ENCODE results near the gene PLCH2.

Gene PLCH2

DNA sequence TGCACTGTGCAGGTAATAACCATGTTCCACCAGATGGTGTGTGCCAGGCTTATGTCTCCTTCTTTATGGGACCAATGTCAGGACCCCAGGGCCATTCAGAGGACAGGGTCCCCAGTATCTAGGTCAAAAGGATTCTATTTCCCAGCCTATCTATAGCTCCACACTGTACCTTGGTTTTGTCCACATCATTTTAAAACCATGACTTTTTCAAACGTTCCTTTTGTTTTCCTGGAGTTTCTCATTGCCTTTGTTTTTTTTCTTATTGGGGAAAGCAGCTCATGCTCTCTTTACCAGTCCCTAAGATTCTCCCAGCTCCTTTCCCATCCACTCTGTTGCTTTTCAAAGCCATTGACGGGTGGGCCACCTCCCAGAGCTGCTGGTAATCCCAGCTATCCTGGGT lies 12.6 kb downstream of the PLCH2 start:
- Mint-ChIP-seq H3K9me3 (peaks cover 14% of the 10 kb centered on the region), H3K36me3 (ENCODE audit: low read depth) (no peaks in the 10 kb centered on the region), H3K27me3 (no peaks in the 10 kb centered on the region), H3K4me3 (no peak overlapping the region), H3K27ac (no peak overlapping the region), H3K4me1 (ENCODE audit: low read depth) (peaks cover 11% of the 10 kb centered on the region)

DNA sequence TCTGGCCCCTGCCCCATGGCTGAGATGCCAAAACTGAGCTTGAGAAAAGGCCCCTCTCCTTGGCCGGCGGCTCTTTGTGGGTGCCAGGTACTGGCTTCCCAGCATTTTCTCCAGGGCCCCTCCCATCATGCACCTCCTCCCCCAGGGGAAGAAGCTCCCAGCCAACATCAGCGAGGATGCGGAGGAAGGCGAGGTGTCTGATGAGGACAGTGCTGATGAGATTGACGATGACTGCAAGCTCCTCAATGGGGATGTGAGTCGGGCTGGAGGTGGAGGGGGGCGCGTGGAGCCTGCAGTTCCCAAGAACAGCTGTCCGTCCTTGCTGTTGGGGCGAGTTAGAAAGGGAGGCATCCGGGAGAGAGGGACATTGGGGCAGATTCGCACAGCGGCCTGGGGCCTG lies 13.5 kb downstream of the PLCH2 start:
- H3K27ac Mint-ChIP-seq: no peak overlapping the region
- H3K27me3 Mint-ChIP-seq: no peaks in the 10 kb centered on the region

DNA sequence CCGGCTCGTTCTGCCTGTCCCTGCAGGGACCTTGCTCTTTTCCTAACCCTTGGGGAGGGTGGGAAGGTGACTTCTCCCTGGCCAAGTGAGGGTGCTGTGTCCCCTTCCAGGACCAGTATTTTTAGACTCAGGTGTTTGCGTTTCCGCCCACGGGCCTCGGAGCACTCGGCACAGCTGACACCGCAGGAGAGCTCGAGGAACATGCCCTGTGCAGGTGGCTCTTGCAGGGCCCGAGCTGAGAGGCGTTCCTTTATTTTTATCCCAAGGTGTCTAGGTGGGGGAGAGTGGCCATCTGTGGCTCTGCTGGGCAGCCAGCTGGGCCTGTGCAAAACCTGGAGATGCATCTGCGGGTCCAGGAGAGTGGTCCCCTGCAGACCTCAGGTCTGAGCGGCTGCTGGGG lies 16.0 kb downstream of the PLCH2 start:
- no peak overlapping the region for H3K4me3 Mint-ChIP-seq
- H3K9me3 Mint-ChIP-seq: peaks cover 14% of the 10 kb centered on the region
- H3K4me1 Mint-ChIP-seq (ENCODE audit: low read depth): peaks cover 23% of the 10 kb centered on the region
- no peak overlapping the region for H3K27ac Mint-ChIP-seq
- no peaks in the 10 kb centered on the region for H3K36me3 Mint-ChIP-seq (ENCODE audit: low read depth)
- no peaks in the 10 kb centered on the region for H3K27me3 Mint-ChIP-seq

More for the DNA sequence above, 13.5 kb downstream of the PLCH2 start:
- H3K4me1 Mint-ChIP-seq (ENCODE audit: low read depth): peaks cover 17% of the 10 kb centered on the region
- H3K36me3 Mint-ChIP-seq (ENCODE audit: low read depth): no peaks in the 10 kb centered on the region
- no peak overlapping the region for H3K4me3 Mint-ChIP-seq
- peaks cover 14% of the 10 kb centered on the region for H3K9me3 Mint-ChIP-seq

GRCh38 chr1:2493218-2493617 lies 17.1 kb downstream of the PLCH2 start:
- H3K4me3 Mint-ChIP-seq: no peak overlapping the region

DNA sequence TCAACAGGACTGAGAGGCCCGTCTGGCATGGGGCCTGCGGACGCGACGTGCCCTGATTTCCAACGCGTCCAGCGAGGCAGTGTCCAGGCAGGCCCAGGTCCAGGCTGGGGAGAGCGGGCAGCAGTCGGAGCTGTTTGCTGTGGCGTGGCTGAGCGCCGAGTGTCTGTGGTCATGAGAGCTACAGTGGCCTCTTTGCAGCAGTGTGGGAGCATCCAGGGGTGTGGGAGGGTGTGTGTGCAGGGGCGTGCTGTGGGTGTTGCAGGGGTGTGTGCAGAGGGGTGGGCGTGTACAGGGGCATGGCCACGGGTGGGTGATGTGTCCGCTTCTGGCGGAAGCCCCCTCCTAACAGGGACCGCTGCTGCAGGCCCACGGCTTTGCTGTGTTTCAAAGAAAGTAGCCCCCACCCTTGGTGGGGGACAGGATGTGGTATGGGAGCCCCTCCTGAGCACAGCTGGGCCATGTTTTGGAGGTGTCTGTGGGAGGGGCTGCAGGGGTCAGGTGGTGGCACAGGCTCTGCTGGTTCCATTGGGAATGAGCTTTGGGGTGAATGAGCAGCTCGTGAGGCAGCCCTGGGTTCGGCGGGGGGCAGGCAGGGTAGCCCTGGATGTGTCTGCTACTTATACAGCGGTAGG lies 17.7 kb downstream of the PLCH2 start:
- H3K4me1 Mint-ChIP-seq (ENCODE audit: low read depth): peaks cover 23% of the 10 kb centered on the region
- no peak overlapping the region for H3K4me3 Mint-ChIP-seq
- H3K27ac Mint-ChIP-seq: no peak overlapping the region

More at GRCh38 chr1:2493218-2493617, 17.1 kb downstream of the PLCH2 start:
- H3K36me3 Mint-ChIP-seq (ENCODE audit: low read depth): no peaks in the 10 kb centered on the region
- H3K9me3 Mint-ChIP-seq: peaks cover 9% of the 10 kb centered on the region
- H3K4me1 Mint-ChIP-seq (ENCODE audit: low read depth): peaks cover 23% of the 10 kb centered on the region
- H3K27ac Mint-ChIP-seq: no peak overlapping the region
- no peaks in the 10 kb centered on the region for H3K27me3 Mint-ChIP-seq

GRCh38 chr1:2494323-2494693 lies 18.2 kb downstream of the PLCH2 start:
- Mint-ChIP-seq H3K4me3 (no peak overlapping the region), H3K36me3 (ENCODE audit: low read depth) (no peaks in the 10 kb centered on the region), H3K27me3 (no peaks in the 10 kb centered on the region), H3K27ac (no peak overlapping the region), H3K9me3 (no peaks in the 10 kb centered on the region), H3K4me1 (ENCODE audit: low read depth) (peaks cover 27% of the 10 kb centered on the region)

More for the DNA sequence above, 17.7 kb downstream of the PLCH2 start:
- Mint-ChIP-seq H3K9me3 (peaks cover 4% of the 10 kb centered on the region), H3K36me3 (ENCODE audit: low read depth) (no peaks in the 10 kb centered on the region), H3K27me3 (no peaks in the 10 kb centered on the region)

GRCh38 chr1:2495026-2495425 lies 18.9 kb downstream of the PLCH2 start:
- no peaks in the 10 kb centered on the region for H3K27me3 Mint-ChIP-seq
- H3K4me3 Mint-ChIP-seq: no peak overlapping the region
- peaks cover 34% of the 10 kb centered on the region for H3K4me1 Mint-ChIP-seq (ENCODE audit: low read depth)
- H3K9me3 Mint-ChIP-seq: no peaks in the 10 kb centered on the region
- no peaks in the 10 kb centered on the region for H3K36me3 Mint-ChIP-seq (ENCODE audit: low read depth)
- no peak overlapping the region for H3K27ac Mint-ChIP-seq

DNA sequence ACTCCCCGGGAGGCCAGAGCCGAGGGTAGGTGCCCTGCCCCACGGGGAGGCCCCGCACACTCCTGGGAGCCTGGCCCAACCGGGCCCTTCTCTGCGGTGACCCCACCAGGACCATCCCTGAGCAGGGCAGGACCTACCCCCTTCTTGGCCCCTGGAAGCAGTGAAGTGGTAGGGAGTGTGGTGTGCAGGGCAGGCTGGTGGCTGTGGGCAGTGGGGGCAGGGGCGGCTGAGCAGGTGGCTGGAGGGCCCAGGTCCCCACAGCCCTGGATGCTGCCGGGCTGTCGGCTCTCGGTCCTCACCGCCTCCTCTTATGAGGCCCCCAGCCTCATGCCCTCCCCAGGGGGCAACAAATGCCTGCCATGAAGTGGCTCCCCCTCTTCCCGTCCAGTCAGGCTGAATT lies 19.5 kb downstream of the PLCH2 start:
- Mint-ChIP-seq H3K36me3 (ENCODE audit: low read depth) (no peaks in the 10 kb centered on the region), H3K4me1 (ENCODE audit: low read depth) (peaks cover 39% of the 10 kb centered on the region), H3K27me3 (no peaks in the 10 kb centered on the region), H3K4me3 (no peak overlapping the region), H3K9me3 (no peaks in the 10 kb centered on the region), H3K27ac (no peak overlapping the region)

- H3K9me3 Mint-ChIP-seq: no peaks in the 10 kb centered on the region
- no peaks in the 10 kb centered on the region for H3K36me3 Mint-ChIP-seq (ENCODE audit: low read depth)
- peaks cover 39% of the 10 kb centered on the region for H3K4me1 Mint-ChIP-seq (ENCODE audit: low read depth)
- no peaks in the 10 kb centered on the region for H3K27me3 Mint-ChIP-seq
- no peak overlapping the region for H3K4me3 Mint-ChIP-seq
- no peak overlapping the region for H3K27ac Mint-ChIP-seq
Measured at GRCh38 chr1:2496087-2496622, 20.1 kb downstream of the PLCH2 start.

DNA sequence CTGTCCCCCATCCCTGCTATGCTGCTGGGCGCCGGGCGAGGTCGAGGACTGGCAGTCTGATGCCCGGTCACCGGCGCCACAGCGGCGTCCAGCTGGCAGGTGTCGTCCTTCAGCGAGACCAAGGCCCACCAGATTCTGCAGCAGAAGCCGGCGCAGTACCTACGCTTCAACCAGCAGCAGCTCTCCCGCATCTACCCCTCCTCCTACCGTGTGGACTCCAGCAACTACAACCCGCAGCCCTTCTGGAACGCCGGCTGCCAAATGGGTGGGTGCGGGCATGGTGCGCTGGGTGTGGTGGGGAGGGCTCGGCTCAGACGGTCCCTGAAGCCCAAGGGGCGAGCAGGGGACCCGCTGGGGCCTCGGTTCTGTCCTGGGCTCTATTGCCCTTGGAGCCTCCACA lies 20.7 kb downstream of the PLCH2 start:
- Mint-ChIP-seq H3K27me3 (no peaks in the 10 kb centered on the region), H3K4me3 (no peak overlapping the region), H3K4me1 (ENCODE audit: low read depth) (peaks cover 39% of the 10 kb centered on the region), H3K9me3 (no peaks in the 10 kb centered on the region), H3K27ac (no peak overlapping the region), H3K36me3 (ENCODE audit: low read depth) (no peaks in the 10 kb centered on the region)

GRCh38 chr1:2497891-2498290 lies 21.8 kb downstream of the PLCH2 start:
- Mint-ChIP-seq H3K27me3 (no peaks in the 10 kb centered on the region), H3K9me3 (no peaks in the 10 kb centered on the region), H3K36me3 (ENCODE audit: low read depth) (no peaks in the 10 kb centered on the region), H3K4me3 (no peak overlapping the region), H3K27ac (no peak overlapping the region), H3K4me1 (ENCODE audit: low read depth) (peaks cover 39% of the 10 kb centered on the region)

DNA sequence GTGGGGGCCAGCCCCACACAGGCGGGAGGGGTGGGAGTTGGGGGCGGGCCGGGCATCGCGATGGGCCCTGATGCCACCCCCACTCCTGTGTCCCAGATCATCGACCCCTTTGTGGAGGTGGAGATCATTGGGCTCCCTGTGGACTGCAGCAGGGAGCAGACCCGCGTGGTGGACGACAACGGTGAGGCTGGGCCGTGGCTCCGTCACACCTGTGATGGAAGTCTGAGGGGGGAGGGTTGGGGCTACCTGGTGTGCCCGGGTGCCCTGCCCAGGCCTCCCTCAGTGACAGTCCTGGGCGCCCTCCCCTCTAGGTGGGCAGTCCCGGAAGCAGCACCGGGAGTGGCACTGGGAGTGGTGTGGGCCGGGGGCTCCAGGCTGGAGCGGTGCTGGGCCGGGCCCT lies 22.6 kb downstream of the PLCH2 start:
- no peaks in the 10 kb centered on the region for H3K27me3 Mint-ChIP-seq
- H3K27ac Mint-ChIP-seq: no peak overlapping the region
- no peak overlapping the region for H3K4me3 Mint-ChIP-seq
- H3K9me3 Mint-ChIP-seq: no peaks in the 10 kb centered on the region
- H3K4me1 Mint-ChIP-seq (ENCODE audit: low read depth): peaks cover 31% of the 10 kb centered on the region
- H3K36me3 Mint-ChIP-seq (ENCODE audit: low read depth): no peaks in the 10 kb centered on the region

- H3K9me3 Mint-ChIP-seq: no peaks in the 10 kb centered on the region
- H3K4me1 Mint-ChIP-seq (ENCODE audit: low read depth): peaks cover 25% of the 10 kb centered on the region
- no peak overlapping the region for H3K27ac Mint-ChIP-seq
- H3K36me3 Mint-ChIP-seq (ENCODE audit: low read depth): no peaks in the 10 kb centered on the region
- H3K27me3 Mint-ChIP-seq: no peaks in the 10 kb centered on the region
- no peak overlapping the region for H3K4me3 Mint-ChIP-seq
Measured at GRCh38 chr1:2499260-2499659, 23.2 kb downstream of the PLCH2 start.

- Mint-ChIP-seq H3K27me3 (no peaks in the 10 kb centered on the region), H3K4me3 (no peak overlapping the region), H3K27ac (peak overlapping the region; percentile 34), H3K36me3 (ENCODE audit: low read depth) (no peaks in the 10 kb centered on the region), H3K9me3 (no peaks in the 10 kb centered on the region), H3K4me1 (ENCODE audit: low read depth) (peaks cover 21% of the 10 kb centered on the region)
Measured at GRCh38 chr1:2499986-2500596, 24.0 kb downstream of the PLCH2 start.

DNA sequence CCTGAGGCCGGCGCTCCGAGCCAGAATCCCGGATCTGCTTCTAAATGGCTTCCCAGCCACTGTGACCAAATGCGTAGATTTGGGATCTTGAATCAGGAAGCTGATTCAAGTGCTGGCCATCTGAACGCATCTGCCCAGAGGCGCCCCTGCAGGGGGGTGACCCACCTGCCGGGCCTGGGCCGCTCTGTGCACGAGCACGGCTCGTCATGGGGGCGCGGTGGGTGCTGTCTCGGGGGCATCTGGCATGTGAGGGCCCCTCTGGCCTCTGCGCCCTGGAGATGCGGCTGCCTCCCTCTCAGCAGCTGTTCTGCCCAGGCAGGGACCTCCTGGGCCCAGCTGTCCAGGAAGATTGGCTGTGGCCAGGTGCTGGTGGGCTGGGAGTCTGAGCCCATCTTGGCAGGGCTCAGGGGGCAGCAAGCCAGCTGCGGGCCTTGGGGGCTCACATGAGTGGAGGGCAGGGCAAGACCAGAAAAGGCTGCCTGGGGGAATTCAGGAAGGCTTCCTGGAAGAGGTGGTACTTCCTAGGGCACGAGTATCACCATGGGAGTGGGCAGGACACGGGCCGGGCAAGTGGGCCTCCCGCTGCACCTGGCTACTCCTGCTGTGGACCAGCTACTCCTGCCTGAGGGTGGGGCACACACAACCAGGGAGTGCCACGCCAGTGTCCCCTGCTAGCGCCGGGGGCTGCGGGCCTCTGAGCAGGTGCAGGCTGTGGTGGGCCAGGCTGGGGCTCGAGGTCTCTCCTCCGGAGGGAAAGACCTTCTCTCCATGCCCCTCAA lies 25.1 kb downstream of the PLCH2 start:
- Mint-ChIP-seq H3K27me3 (no peaks in the 10 kb centered on the region), H3K27ac (no peak overlapping the region), H3K9me3 (no peaks in the 10 kb centered on the region), H3K36me3 (ENCODE audit: low read depth) (no peaks in the 10 kb centered on the region), H3K4me1 (ENCODE audit: low read depth) (peaks cover 18% of the 10 kb centered on the region), H3K4me3 (no peak overlapping the region)

Measured in stimulated activated naive CD8-positive, alpha-beta T cell treated with anti-CD3 and anti-CD28 coated beads, Interleukin-15, Interleukin-2, amounts not matched to agents 100 ng/mL and 50 ng/mL, for 24 hours (primary cell).